Loucy (cell line): ENCODE measurements around the gene EXOC5.

Experiments
- EZH2phosphoT487 ChIP-seq: fragments of 200-600 bp; IDR thresholded peaks from 2 replicates; pipeline ENCODE4 v1.6.1; 2018; ENCODE audit warnings: antibody characterized with exemption, mild to moderate bottlenecking, moderate library complexity, borderline replicate concordance
- TF ChIP-seq, protein P1 (sequence below): fragments of 200-600 bp; sonication (generic); conservative IDR thresholded peaks from 2 replicates; pipeline ENCODE4 v1.5.1; 2014; ENCODE audit warnings: mild to moderate bottlenecking, antibody characterized with exemption, low read length

DNA sequence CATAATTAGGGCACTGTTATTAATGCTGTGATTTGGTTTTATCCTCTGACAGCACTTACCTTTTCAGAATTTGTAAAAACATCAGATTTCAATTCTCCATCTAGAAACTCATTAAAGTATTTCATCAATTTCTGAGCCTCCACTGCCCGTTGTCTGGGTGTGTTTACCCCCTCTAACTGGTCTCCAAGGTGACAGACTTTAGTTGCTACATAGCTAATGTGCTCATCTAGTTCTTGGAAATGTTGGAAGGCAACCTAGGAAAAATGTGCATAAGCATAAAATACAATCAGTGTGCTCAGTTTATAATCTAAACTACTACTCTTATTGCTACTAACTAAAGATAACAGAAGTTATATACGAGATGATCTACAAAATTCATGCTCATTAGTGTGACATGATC lies 24.6 kb downstream of the EXOC5 start:
- TF ChIP-seq, protein P1, sequence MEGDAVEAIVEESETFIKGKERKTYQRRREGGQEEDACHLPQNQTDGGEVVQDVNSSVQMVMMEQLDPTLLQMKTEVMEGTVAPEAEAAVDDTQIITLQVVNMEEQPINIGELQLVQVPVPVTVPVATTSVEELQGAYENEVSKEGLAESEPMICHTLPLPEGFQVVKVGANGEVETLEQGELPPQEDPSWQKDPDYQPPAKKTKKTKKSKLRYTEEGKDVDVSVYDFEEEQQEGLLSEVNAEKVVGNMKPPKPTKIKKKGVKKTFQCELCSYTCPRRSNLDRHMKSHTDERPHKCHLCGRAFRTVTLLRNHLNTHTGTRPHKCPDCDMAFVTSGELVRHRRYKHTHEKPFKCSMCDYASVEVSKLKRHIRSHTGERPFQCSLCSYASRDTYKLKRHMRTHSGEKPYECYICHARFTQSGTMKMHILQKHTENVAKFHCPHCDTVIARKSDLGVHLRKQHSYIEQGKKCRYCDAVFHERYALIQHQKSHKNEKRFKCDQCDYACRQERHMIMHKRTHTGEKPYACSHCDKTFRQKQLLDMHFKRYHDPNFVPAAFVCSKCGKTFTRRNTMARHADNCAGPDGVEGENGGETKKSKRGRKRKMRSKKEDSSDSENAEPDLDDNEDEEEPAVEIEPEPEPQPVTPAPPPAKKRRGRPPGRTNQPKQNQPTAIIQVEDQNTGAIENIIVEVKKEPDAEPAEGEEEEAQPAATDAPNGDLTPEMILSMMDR = no peak
- no peak for TF ChIP-seq EZH2phosphoT487
